ENCODE results near the gene RAB30. TPM values are rescaled to one million over a fixed set of nuclear protein-coding genes. Genes with fewer than 3 reads are reported as not detected.

RAB30 gene
- total and polyA plus RNA-seq, 9 of the 15 experiments (the other 6 are each of a cell fraction or from before 2014, with no cell fraction given): 0.29 to 1.3 (median 1.0) TPM

GRCh38 chr11:83071567-83072349, at the start of gene RAB30 (continued):
- TF ChIP-seq SMAD2 (IDR thresholded peaks at IDR 0.05; ENCODE audit: low read depth, low read length): no peak; the same call in 1 of the 2 replicates
- no peak for TF ChIP-seq E2F5 (CRISPR knock-in tag; IDR thresholded peaks at IDR 0.05)
- peak; percentile 42; the same call in 1 of the 2 replicates for TF ChIP-seq ZNF263 (CRISPR knock-in tag; IDR thresholded peaks at IDR 0.05; ENCODE audit: borderline replicate concordance)
- TF ChIP-seq, protein P1, sequence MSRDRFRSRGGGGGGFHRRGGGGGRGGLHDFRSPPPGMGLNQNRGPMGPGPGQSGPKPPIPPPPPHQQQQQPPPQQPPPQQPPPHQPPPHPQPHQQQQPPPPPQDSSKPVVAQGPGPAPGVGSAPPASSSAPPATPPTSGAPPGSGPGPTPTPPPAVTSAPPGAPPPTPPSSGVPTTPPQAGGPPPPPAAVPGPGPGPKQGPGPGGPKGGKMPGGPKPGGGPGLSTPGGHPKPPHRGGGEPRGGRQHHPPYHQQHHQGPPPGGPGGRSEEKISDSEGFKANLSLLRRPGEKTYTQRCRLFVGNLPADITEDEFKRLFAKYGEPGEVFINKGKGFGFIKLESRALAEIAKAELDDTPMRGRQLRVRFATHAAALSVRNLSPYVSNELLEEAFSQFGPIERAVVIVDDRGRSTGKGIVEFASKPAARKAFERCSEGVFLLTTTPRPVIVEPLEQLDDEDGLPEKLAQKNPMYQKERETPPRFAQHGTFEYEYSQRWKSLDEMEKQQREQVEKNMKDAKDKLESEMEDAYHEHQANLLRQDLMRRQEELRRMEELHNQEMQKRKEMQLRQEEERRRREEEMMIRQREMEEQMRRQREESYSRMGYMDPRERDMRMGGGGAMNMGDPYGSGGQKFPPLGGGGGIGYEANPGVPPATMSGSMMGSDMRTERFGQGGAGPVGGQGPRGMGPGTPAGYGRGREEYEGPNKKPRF (IDR thresholded peaks at IDR 0.05; ENCODE audit: low read depth, low read length): no peak
- TF ChIP-seq HES1 (IDR thresholded peaks at IDR 0.05; ENCODE audit: low read depth): no peak
- TF ChIP-seq ILF3 (IDR thresholded peaks at IDR 0.05; ENCODE audit: borderline replicate concordance): no peak
- no peak for TF ChIP-seq ZNF184 (CRISPR knock-in tag; IDR thresholded peaks at IDR 0.05)
- TF ChIP-seq, protein P2, sequence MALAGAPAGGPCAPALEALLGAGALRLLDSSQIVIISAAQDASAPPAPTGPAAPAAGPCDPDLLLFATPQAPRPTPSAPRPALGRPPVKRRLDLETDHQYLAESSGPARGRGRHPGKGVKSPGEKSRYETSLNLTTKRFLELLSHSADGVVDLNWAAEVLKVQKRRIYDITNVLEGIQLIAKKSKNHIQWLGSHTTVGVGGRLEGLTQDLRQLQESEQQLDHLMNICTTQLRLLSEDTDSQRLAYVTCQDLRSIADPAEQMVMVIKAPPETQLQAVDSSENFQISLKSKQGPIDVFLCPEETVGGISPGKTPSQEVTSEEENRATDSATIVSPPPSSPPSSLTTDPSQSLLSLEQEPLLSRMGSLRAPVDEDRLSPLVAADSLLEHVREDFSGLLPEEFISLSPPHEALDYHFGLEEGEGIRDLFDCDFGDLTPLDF (CRISPR knock-in tag; IDR thresholded peaks at IDR 0.05): peak; percentile 59; the same call in 1 of the 2 replicates
- TF ChIP-seq REST (IDR thresholded peaks at IDR 0.05; ENCODE audit: borderline replicate concordance): peak; percentile 7; the same call in 1 of the 2 replicates
- TF ChIP-seq REST (CRISPR knock-in tag; IDR thresholded peaks at IDR 0.05; ENCODE audit: low read depth): no peak
- no peak; the same call in 1 of the 2 replicates for TF ChIP-seq ETV1 (tag; conservative IDR thresholded peaks at IDR 0.05; ENCODE audit: low read depth)
- no peak; the same call in 1 of the 2 replicates for TF ChIP-seq PHB2 (IDR thresholded peaks at IDR 0.05; ENCODE audit: low read depth)
- TF ChIP-seq CXXC5 (CRISPR knock-in tag; IDR thresholded peaks at IDR 0.05): peak; percentile 74
- no peak for TF ChIP-seq HNRNPUL1 (IDR thresholded peaks at IDR 0.05; ENCODE audit: low read length)
